IMR-90 (cell line): ENCODE data around the gene CDKN2A.

Experiments
- FOS ChIP-seq: fragments of 150-350 bp; IDR thresholded peaks from 2 replicates; pipeline ENCODE4 v1.6.1; 2016; ENCODE audit warnings: low read depth, low read length
- MAFK ChIP-seq: IDR thresholded peaks from 2 replicates; pipeline ENCODE4 v1.6.1; 2012; ENCODE audit warnings: low read depth, low read length, improper control_type of control experiment
- MXI1 ChIP-seq: IDR thresholded peaks from 2 replicates; pipeline ENCODE4 v1.6.1; 2012; ENCODE audit warnings: low read depth, mild to moderate bottlenecking, low read length, moderate library complexity, borderline replicate concordance
- POLR2A ChIP-seq: IDR thresholded peaks from 2 replicates; pipeline ENCODE4 v1.6.1; 2012; ENCODE audit warnings: mild to moderate bottlenecking, low read depth, low read length
- RAD21 ChIP-seq: IDR thresholded peaks from 2 replicates; pipeline ENCODE4 v1.6.1; 2012; ENCODE audit warnings: low read length, improper control_type of control experiment
- RCOR1 ChIP-seq: IDR thresholded peaks from 2 replicates; pipeline ENCODE4 v1.6.1; 2012; ENCODE audit warnings: mild to moderate bottlenecking, low read length, improper control_type of control experiment; ENCODE audit not compliant: insufficient replicate concordance
- SMC3 ChIP-seq: fragments of 150-350 bp; IDR thresholded peaks from 2 replicates; pipeline ENCODE4 v1.6.1; 2016; ENCODE audit warnings: low read depth, mild to moderate bottlenecking, antibody characterized with exemption, low read length, moderate library complexity
- TF ChIP-seq, protein P1 (sequence below): conservative IDR thresholded peaks from 2 replicates; pipeline ENCODE4 v1.5.1; 2012; ENCODE audit warnings: mild to moderate bottlenecking, low read depth, low read length, improper control_type of control experiment
- TF ChIP-seq, protein P2 (sequence below): fragments of 150-350 bp; IDR thresholded peaks from 2 replicates; pipeline ENCODE4 v1.6.1; 2016; ENCODE audit warnings: low read depth, mild to moderate bottlenecking, low read length, moderate library complexity, borderline replicate concordance

DNA sequence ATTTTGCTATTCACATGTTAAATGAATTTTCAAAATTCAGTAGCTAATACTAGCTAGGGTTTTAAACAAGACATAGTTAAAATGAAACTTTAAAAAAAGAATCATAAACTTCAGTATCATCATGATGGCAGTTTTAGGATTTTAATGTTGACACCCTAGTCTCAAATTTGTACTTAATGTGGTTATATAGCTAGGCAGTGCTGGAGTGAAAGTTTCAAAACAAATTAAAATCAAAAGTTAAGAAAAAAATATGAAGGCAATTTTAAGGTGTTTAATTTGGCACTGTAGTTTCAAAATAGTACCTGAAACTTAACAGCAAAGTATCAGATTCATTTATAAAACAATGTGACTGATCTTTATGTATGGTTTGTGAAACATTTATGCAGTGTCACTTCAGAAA is 34.2 kb upstream of the CDKN2A start:
- TF ChIP-seq, protein P1, sequence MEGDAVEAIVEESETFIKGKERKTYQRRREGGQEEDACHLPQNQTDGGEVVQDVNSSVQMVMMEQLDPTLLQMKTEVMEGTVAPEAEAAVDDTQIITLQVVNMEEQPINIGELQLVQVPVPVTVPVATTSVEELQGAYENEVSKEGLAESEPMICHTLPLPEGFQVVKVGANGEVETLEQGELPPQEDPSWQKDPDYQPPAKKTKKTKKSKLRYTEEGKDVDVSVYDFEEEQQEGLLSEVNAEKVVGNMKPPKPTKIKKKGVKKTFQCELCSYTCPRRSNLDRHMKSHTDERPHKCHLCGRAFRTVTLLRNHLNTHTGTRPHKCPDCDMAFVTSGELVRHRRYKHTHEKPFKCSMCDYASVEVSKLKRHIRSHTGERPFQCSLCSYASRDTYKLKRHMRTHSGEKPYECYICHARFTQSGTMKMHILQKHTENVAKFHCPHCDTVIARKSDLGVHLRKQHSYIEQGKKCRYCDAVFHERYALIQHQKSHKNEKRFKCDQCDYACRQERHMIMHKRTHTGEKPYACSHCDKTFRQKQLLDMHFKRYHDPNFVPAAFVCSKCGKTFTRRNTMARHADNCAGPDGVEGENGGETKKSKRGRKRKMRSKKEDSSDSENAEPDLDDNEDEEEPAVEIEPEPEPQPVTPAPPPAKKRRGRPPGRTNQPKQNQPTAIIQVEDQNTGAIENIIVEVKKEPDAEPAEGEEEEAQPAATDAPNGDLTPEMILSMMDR = no peak
- TF ChIP-seq POLR2A = no peak
- TF ChIP-seq RAD21 = no peak
- no peak for TF ChIP-seq SMC3
- no peak for TF ChIP-seq RCOR1
- no peak for TF ChIP-seq MAFK
- TF ChIP-seq, protein P2, sequence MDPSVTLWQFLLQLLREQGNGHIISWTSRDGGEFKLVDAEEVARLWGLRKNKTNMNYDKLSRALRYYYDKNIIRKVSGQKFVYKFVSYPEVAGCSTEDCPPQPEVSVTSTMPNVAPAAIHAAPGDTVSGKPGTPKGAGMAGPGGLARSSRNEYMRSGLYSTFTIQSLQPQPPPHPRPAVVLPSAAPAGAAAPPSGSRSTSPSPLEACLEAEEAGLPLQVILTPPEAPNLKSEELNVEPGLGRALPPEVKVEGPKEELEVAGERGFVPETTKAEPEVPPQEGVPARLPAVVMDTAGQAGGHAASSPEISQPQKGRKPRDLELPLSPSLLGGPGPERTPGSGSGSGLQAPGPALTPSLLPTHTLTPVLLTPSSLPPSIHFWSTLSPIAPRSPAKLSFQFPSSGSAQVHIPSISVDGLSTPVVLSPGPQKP = no peak
- TF ChIP-seq MXI1 = no peak
- no peak for TF ChIP-seq FOS
